ENCODE measurements around the gene GCLC.

GRCh38 chr6:53497905-53498304 is 47.0 kb downstream of the GCLC start:
- TF ChIP-seq POLR2AphosphoS5 (IDR thresholded peaks at IDR 0.05; ENCODE audit: borderline replicate concordance, low read depth, low read length) (no peak), EZH2 (IDR thresholded peaks at IDR 0.05) (no peak), FOXP2 (optimal IDR thresholded peaks at IDR 0.05; ENCODE audit: control extremely low read depth, extremely low read length, insufficient read depth) (no peak)

Data from SK-N-MC (cell line).